ENCODE measurements around the gene HYOU1.

Gene HYOU1

GRCh38 chr11:119092880-119093842 is 36.2 kb upstream of the HYOU1 start:
- Mint-ChIP-seq H3K27me3 (ENCODE audit: low read depth, poor library complexity) (no peaks in the 10 kb centered on the region), H3K27ac (peak overlapping the region; percentile 95), H3K4me1 (peaks cover 48% of the 10 kb centered on the region), H3K9me3 (no peaks in the 10 kb centered on the region), H3K36me3 (ENCODE audit: low read depth) (peaks cover 34% of the 10 kb centered on the region), H3K4me3 (peak overlapping the region; percentile 95)
- TF ChIP-seq CTCF (IDR thresholded peaks at IDR 0.05): no peak
- no peak for DNase-seq

- DNase-seq: no peak
- no peaks in the 10 kb centered on the region for H3K9me3 Mint-ChIP-seq
- no peaks in the 10 kb centered on the region for H3K27me3 Mint-ChIP-seq (ENCODE audit: low read depth, poor library complexity)
- peak overlapping the region; percentile 78 for H3K27ac Mint-ChIP-seq
- H3K4me3 Mint-ChIP-seq: peak overlapping the region; percentile 95
- TF ChIP-seq CTCF (IDR thresholded peaks at IDR 0.05): no peak
- peaks cover 24% of the 10 kb centered on the region for H3K36me3 Mint-ChIP-seq (ENCODE audit: low read depth)
- peaks cover 52% of the 10 kb centered on the region for H3K4me1 Mint-ChIP-seq
Observed at GRCh38 chr11:119091966-119092879, 35.2 kb upstream of the HYOU1 start.

- DNase-seq: no peak
- no peak overlapping the region for H3K4me3 Mint-ChIP-seq
- no peaks in the 10 kb centered on the region for H3K27me3 Mint-ChIP-seq (ENCODE audit: low read depth, poor library complexity)
- peaks cover 16% of the 10 kb centered on the region for H3K36me3 Mint-ChIP-seq (ENCODE audit: low read depth)
- peaks cover 50% of the 10 kb centered on the region for H3K4me1 Mint-ChIP-seq
- TF ChIP-seq CTCF (IDR thresholded peaks at IDR 0.05): no peak
- peak overlapping the region; percentile 40 for H3K27ac Mint-ChIP-seq
- no peaks in the 10 kb centered on the region for H3K9me3 Mint-ChIP-seq
Observed at GRCh38 chr11:119091178-119091577, 34.2 kb upstream of the HYOU1 start.

- TF ChIP-seq CTCF (IDR thresholded peaks at IDR 0.05): no peak
- peaks cover 16% of the 10 kb centered on the region for H3K36me3 Mint-ChIP-seq (ENCODE audit: low read depth)
- no peaks in the 10 kb centered on the region for H3K9me3 Mint-ChIP-seq
- H3K27me3 Mint-ChIP-seq (ENCODE audit: low read depth, poor library complexity): peaks cover 3% of the 10 kb centered on the region
- H3K27ac Mint-ChIP-seq: no peak overlapping the region
- DNase-seq: no peak
- peaks cover 58% of the 10 kb centered on the region for H3K4me1 Mint-ChIP-seq
- H3K4me3 Mint-ChIP-seq: no peak overlapping the region
Observed at GRCh38 chr11:119089319-119089718, 32.3 kb upstream of the HYOU1 start.

- Mint-ChIP-seq H3K4me1 (peaks cover 53% of the 10 kb centered on the region), H3K36me3 (ENCODE audit: low read depth) (peaks cover 10% of the 10 kb centered on the region), H3K9me3 (no peaks in the 10 kb centered on the region), H3K27ac (no peak overlapping the region), H3K27me3 (ENCODE audit: low read depth, poor library complexity) (peaks cover 3% of the 10 kb centered on the region), H3K4me3 (no peak overlapping the region)
- TF ChIP-seq CTCF (IDR thresholded peaks at IDR 0.05): no peak
- no peak for DNase-seq
Observed at GRCh38 chr11:119088406-119088805, 31.4 kb upstream of the HYOU1 start.
